GM23338 (cell line): ENCODE results near the gene SYT13. TPM values are rescaled to one million over a fixed set of nuclear protein-coding genes. Genes with fewer than 3 reads are reported as not detected.

Source experiments
- ATAC-seq: fragments of 200-7000 bp; cut with Tn5 transposase; 3 replicates; pipeline ENCODE4 v1.9.1; 2020
- DNase-seq: peaks from one replicate; pipeline ENCODE4 v3.0.0-alpha.2; 2015; ENCODE audit warnings: low spot score
- H2AFZ ChIP-seq: fragments of 200-600 bp; sonication (generic); 2 replicates; pipeline ENCODE4 v1.8.0; 2016; ENCODE audit warnings: antibody characterized with exemption, mild to moderate bottlenecking, moderate library complexity
- H3F3A ChIP-seq: fragments of 200-600 bp; sonication (generic); replicated peaks from 2 replicates; pipeline ENCODE4 v1.8.0; 2017; ENCODE audit warnings: antibody characterized with exemption, mixed run types, low read depth
- H3K27ac ChIP-seq: fragments of 200-600 bp; sonication (generic); 2 replicates; pipeline ENCODE4 v1.6.1; 2016; ENCODE audit warnings: low read depth
- H3K27me3 ChIP-seq: fragments of 200-600 bp; sonication (generic); 2 replicates; pipeline ENCODE4 v1.8.0; 2016; ENCODE audit warnings: mild to moderate bottlenecking, mixed run types, moderate library complexity; ENCODE audit not compliant: insufficient read depth
- H3K36me3 ChIP-seq: fragments of 200-600 bp; sonication (generic); 2 replicates; pipeline ENCODE4 v1.8.0; 2016; ENCODE audit warnings: mild to moderate bottlenecking; ENCODE audit not compliant: insufficient read depth
- H3K4me1 ChIP-seq: fragments of 200-600 bp; sonication (generic); 2 replicates; pipeline ENCODE4 v1.8.0; 2016; ENCODE audit warnings: mild to moderate bottlenecking, moderate library complexity; ENCODE audit not compliant: insufficient read depth
- H3K4me2 ChIP-seq: fragments of 200-600 bp; sonication (generic); 2 replicates; pipeline ENCODE4 v1.7.1; 2017; ENCODE audit warnings: mixed run types
- H3K4me3 ChIP-seq: fragments of 200-600 bp; sonication (generic); 2 replicates; pipeline ENCODE4 v1.6.1; 2016; ENCODE audit warnings: mixed run types
- H3K79me2 ChIP-seq: fragments of 200-600 bp; sonication (generic); replicated peaks from 2 replicates; pipeline ENCODE4 v1.8.0; 2017; ENCODE audit warnings: mild to moderate bottlenecking; ENCODE audit not compliant: insufficient read depth
- H3K9me2 ChIP-seq: fragments of 200-600 bp; sonication (generic); 2 replicates; pipeline ENCODE4 v1.8.0; 2017; ENCODE audit not compliant: insufficient read depth
- H4K20me1 ChIP-seq: fragments of 200-600 bp; sonication (generic); replicated peaks from 2 replicates; pipeline ENCODE4 v1.8.0; 2017; ENCODE audit warnings: mild to moderate bottlenecking; ENCODE audit not compliant: insufficient read depth
- H3K27ac Mint-ChIP-seq: 2 replicates; pipeline ENCODE4 v1.8.0; 2020; ENCODE audit warnings: inconsistent platforms, mild to moderate bottlenecking, moderate library complexity, mixed read lengths
- H3K27me3 Mint-ChIP-seq: 3 replicates; pipeline ENCODE4 v1.8.0; 2022; ENCODE audit warnings: low read depth, mild to moderate bottlenecking, moderate library complexity, mixed read lengths, inconsistent platforms; ENCODE audit not compliant: insufficient read depth, poor library complexity
- H3K36me3 Mint-ChIP-seq: 3 replicates; pipeline ENCODE4 v1.8.0; 2021; ENCODE audit warnings: low read depth, mild to moderate bottlenecking, inconsistent platforms, moderate library complexity, mixed read lengths
- H3K4me1 Mint-ChIP-seq: 3 replicates; pipeline ENCODE4 v1.8.0; 2020; ENCODE audit warnings: mild to moderate bottlenecking, inconsistent platforms, mixed read lengths
- H3K4me3 Mint-ChIP-seq: 3 replicates; pipeline ENCODE4 v1.8.0; 2021; ENCODE audit warnings: moderate library complexity, mild to moderate bottlenecking, inconsistent platforms, mixed read lengths
- H3K9me3 Mint-ChIP-seq: 3 replicates; pipeline ENCODE4 v1.8.0; 2020; ENCODE audit warnings: moderate library complexity, mild to moderate bottlenecking, inconsistent platforms, mixed read lengths
- CREB1 ChIP-seq: fragments of 250-450 bp; sonication (Bioruptor Pico); IDR thresholded peaks from 2 replicates; pipeline ENCODE4 v1.5.0; 2020; ENCODE audit warnings: low read depth, mild to moderate bottlenecking, moderate library complexity
- EZH2 ChIP-seq: fragments of 200-600 bp; sonication (generic); IDR thresholded peaks from one replicate; pipeline ENCODE4 v1.8.0; 2017; ENCODE audit warnings: antibody characterized with exemption, mild to moderate bottlenecking, low read depth; ENCODE audit not compliant: unreplicated experiment
- EZH2phosphoT487 ChIP-seq: fragments of 200-600 bp; sonication (generic); IDR thresholded peaks from one replicate; pipeline ENCODE4 v1.8.1; 2018; ENCODE audit warnings: antibody characterized with exemption; ENCODE audit not compliant: unreplicated experiment
- JUNB ChIP-seq: IDR thresholded peaks from one replicate; pipeline ENCODE4 v1.6.1; 2016; ENCODE audit warnings: antibody characterized with exemption; ENCODE audit not compliant: unreplicated experiment
- NANOG ChIP-seq: IDR thresholded peaks from 2 replicates; pipeline ENCODE4 v1.6.1; 2016; ENCODE audit warnings: antibody characterized with exemption, borderline replicate concordance
- POLR2AphosphoS5 ChIP-seq: IDR thresholded peaks from 2 replicates; pipeline ENCODE4 v1.6.1; 2016; ENCODE audit warnings: antibody characterized with exemption, low read depth
- ZNF114 ChIP-seq: fragments of 250-450 bp; sonication (Bioruptor Pico); IDR thresholded peaks from 2 replicates; pipeline ENCODE4 v1.5.0; 2020; ENCODE audit warnings: mild to moderate bottlenecking, moderate library complexity
- ZNF331 ChIP-seq: fragments of 250-450 bp; sonication (Bioruptor Pico); IDR thresholded peaks from 2 replicates; pipeline ENCODE4 v1.5.0; 2020; ENCODE audit warnings: low read depth, mild to moderate bottlenecking, moderate library complexity
- long read RNA-seq: library from polyadenylated mRNA; unstranded; transcript quantifications from one replicate; pipeline ENCODE4 v2.0.0, GENCODE V29; 2020; ENCODE audit not compliant: unreplicated experiment
- polyA plus RNA-seq: library from polyadenylated mRNA; unstranded; fragments of >200 nt; fragmentation: Nextera tagmentation; extraction: Ambion mirVana; gene quantifications from 2 replicates; pipeline ENCODE4 v1.2.1, GENCODE V29; 2016
- total RNA-seq: library from RNA; depleted of rRNA; stranded (reverse); fragments of >200 nt; shearing (Covaris generic); gene quantifications from 2 replicates; pipeline ENCODE4 v1.2.3, GENCODE V29; 2014; rRNA removed
- TF ChIP-seq, protein P1 (sequence below), 2 experiments: fragments of 200-600 bp in 1 of 2; sonication (generic) in 1 of 2; conservative IDR thresholded peaks; 2 replicates each; pipeline versions ENCODE4 v1.5.1 to v1.6.1; 2016 to 2017; ENCODE audit warnings: antibody characterized with exemption in 2 of 2, low read depth in 2 of 2, mild to moderate bottlenecking in 2 of 2, moderate library complexity in 1 of 2
- TF ChIP-seq, protein P2 (sequence below): IDR thresholded peaks from one replicate; pipeline ENCODE4 v1.6.1; 2018; ENCODE audit warnings: antibody characterized with exemption; ENCODE audit not compliant: unreplicated experiment

The SYT13 gene, protein sequence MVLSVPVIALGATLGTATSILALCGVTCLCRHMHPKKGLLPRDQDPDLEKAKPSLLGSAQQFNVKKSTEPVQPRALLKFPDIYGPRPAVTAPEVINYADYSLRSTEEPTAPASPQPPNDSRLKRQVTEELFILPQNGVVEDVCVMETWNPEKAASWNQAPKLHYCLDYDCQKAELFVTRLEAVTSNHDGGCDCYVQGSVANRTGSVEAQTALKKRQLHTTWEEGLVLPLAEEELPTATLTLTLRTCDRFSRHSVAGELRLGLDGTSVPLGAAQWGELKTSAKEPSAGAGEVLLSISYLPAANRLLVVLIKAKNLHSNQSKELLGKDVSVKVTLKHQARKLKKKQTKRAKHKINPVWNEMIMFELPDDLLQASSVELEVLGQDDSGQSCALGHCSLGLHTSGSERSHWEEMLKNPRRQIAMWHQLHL
- total RNA-seq (16.3 and 17.1 TPM in 2 replicates), polyA plus RNA-seq (3.4 and 3.5 TPM in 2 replicates)
- long read RNA-seq, full-length matches to known transcripts, result 1 of 2 reads
- long read RNA-seq, partial matches to known transcripts, result 0 of 2 reads
- long read RNA-seq, other reads (novel, unspliced or antisense), result 1 of 2 reads

DNA sequence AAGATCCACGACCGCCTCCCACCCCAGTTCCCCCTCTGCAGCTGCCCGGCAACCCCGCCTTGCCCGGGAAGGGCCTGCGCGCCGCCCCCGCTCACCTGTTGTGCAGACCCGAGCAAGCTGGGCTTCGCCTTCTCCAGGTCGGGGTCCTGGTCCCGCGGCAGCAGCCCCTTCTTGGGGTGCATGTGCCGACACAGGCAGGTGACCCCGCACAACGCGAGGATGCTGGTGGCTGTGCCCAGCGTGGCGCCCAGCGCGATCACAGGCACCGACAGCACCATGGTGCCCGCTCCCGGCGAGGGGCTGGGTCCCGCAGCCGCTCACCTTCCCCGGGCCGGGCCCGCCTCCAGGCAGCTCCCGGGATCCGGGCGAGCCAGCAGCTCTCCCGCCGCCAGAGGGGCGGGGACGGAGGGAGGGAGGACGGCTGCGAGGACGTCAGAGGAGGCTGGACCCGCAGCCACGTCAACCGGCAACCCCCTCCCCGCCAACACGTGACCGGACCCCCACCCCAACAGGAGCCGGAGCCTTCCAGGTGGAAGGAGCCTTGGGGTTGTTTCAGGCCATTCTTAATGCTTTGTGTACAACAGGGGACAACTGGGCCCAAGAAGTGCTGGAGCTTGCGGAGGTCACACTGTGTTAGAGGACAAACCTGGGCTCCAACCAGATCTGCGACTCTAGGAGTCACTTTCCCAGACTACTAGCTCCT is at the start of gene SYT13:
SYT13 (minus strand) TSS at position 412 of the 703 bp plus-strand sequence; CDS start at position 278, 134 bp downstream.
- Histone ChIP-seq H3K4me3 (peak within 1 kb of the TSS; percentile 86), H3K27ac (peak within 1 kb of the TSS; percentile 8; the same call in 1 of the 2 replicates), H2AFZ (peak within 1 kb of the TSS; percentile 97), H3K79me2 (no peaks in the 10 kb centered on the region; the same call in 1 of the 2 replicates), H3K9me2 (no peaks in the 10 kb centered on the region), H3K36me3 (no peaks in the 10 kb centered on the region), H3K4me1 (peaks cover 12% of the 10 kb centered on the region; the same call in 1 of the 2 replicates), H3K4me2 (peak within 1 kb of the TSS; percentile 88), H3F3A (no peaks in the 10 kb centered on the region), H3K27me3 (peaks cover 20% of the 10 kb centered on the region), H4K20me1 (no peaks in the 10 kb centered on the region)
- Mint-ChIP-seq H3K4me3 (peak within 1 kb of the TSS; percentile 77), H3K4me1 (peaks cover 23% of the 10 kb centered on the region), H3K36me3 (no peaks in the 10 kb centered on the region), H3K27me3 (peaks cover 21% of the 10 kb centered on the region), H3K27ac (peak within 1 kb of the TSS; percentile 49; the same call in 1 of the 2 replicates), H3K9me3 (no peaks in the 10 kb centered on the region)
- DNase-seq (peak; percentile 92), ATAC-seq (peak; percentile 95)
- TF ChIP-seq CREB1 (CRISPR knock-in tag), result peak; percentile 86
- TF ChIP-seq, protein P1, sequence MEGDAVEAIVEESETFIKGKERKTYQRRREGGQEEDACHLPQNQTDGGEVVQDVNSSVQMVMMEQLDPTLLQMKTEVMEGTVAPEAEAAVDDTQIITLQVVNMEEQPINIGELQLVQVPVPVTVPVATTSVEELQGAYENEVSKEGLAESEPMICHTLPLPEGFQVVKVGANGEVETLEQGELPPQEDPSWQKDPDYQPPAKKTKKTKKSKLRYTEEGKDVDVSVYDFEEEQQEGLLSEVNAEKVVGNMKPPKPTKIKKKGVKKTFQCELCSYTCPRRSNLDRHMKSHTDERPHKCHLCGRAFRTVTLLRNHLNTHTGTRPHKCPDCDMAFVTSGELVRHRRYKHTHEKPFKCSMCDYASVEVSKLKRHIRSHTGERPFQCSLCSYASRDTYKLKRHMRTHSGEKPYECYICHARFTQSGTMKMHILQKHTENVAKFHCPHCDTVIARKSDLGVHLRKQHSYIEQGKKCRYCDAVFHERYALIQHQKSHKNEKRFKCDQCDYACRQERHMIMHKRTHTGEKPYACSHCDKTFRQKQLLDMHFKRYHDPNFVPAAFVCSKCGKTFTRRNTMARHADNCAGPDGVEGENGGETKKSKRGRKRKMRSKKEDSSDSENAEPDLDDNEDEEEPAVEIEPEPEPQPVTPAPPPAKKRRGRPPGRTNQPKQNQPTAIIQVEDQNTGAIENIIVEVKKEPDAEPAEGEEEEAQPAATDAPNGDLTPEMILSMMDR (conservative IDR thresholded peaks at IDR 0.05; ENCODE audit: low read depth in 2 of 2), result no peak
- no peak for TF ChIP-seq EZH2
- peak; percentile 78 for TF ChIP-seq POLR2AphosphoS5
- TF ChIP-seq, protein P2, sequence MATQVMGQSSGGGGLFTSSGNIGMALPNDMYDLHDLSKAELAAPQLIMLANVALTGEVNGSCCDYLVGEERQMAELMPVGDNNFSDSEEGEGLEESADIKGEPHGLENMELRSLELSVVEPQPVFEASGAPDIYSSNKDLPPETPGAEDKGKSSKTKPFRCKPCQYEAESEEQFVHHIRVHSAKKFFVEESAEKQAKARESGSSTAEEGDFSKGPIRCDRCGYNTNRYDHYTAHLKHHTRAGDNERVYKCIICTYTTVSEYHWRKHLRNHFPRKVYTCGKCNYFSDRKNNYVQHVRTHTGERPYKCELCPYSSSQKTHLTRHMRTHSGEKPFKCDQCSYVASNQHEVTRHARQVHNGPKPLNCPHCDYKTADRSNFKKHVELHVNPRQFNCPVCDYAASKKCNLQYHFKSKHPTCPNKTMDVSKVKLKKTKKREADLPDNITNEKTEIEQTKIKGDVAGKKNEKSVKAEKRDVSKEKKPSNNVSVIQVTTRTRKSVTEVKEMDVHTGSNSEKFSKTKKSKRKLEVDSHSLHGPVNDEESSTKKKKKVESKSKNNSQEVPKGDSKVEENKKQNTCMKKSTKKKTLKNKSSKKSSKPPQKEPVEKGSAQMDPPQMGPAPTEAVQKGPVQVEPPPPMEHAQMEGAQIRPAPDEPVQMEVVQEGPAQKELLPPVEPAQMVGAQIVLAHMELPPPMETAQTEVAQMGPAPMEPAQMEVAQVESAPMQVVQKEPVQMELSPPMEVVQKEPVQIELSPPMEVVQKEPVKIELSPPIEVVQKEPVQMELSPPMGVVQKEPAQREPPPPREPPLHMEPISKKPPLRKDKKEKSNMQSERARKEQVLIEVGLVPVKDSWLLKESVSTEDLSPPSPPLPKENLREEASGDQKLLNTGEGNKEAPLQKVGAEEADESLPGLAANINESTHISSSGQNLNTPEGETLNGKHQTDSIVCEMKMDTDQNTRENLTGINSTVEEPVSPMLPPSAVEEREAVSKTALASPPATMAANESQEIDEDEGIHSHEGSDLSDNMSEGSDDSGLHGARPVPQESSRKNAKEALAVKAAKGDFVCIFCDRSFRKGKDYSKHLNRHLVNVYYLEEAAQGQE, result no peak

DNA sequence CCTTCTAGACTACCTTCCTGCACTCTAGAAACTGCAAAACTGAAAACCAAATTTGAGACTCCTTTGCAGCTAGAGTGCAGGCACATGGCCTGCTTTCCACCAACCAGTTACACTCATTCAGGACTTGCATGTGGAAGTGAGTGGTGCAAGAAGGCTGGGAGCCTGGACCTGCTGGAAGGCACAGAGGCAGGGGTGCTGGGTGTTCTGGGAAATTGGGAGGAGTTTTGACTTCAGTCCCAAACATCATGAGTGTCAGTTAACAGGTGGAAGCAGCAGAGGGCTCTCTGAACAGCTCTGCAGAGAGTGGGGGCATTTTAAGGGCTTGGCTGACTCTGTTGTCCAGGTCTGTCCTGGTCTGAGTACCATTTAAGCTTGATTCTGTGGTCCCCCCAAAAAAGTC is 49.3 kb upstream of the SYT13 start:
- Histone ChIP-seq H3F3A (no peaks in the 10 kb centered on the region), H4K20me1 (no peaks in the 10 kb centered on the region), H3K4me1 (peaks cover 7% of the 10 kb centered on the region), H3K79me2 (no peaks in the 10 kb centered on the region), H2AFZ (no peak overlapping the region), H3K9me2 (no peaks in the 10 kb centered on the region), H3K4me2 (no peak overlapping the region), H3K27me3 (no peaks in the 10 kb centered on the region), H3K4me3 (no peak overlapping the region), H3K36me3 (no peaks in the 10 kb centered on the region), H3K27ac (no peak overlapping the region)
- Mint-ChIP-seq H3K9me3 (no peaks in the 10 kb centered on the region), H3K27me3 (peaks cover 6% of the 10 kb centered on the region), H3K4me3 (no peak overlapping the region), H3K36me3 (no peaks in the 10 kb centered on the region), H3K27ac (no peak overlapping the region), H3K4me1 (peaks cover 16% of the 10 kb centered on the region)
- no peak for DNase-seq
- ATAC-seq, result no peak
- TF ChIP-seq JUNB (no peak), CREB1 (CRISPR knock-in tag) (no peak), ZNF114 (no peak), NANOG (no peak), ZNF331 (CRISPR knock-in tag) (no peak), EZH2phosphoT487 (no peak)
- TF ChIP-seq, protein P2, result no peak
